NOMO-1 treated with DMSO at 0.1 percent for 48 hours (cell line): ENCODE data around the gene MYO1B.

Source experiments
- DNase-seq: peaks from one replicate; lab custom pipeline; 2025; ENCODE audit not compliant: unreplicated experiment; lab: John Stamatoyannopoulos, UW

The MYO1B gene

GRCh38 chr2:191296083-191297006 lies 51.1 kb downstream of the MYO1B start:
- no peak for DNase-seq

DNA sequence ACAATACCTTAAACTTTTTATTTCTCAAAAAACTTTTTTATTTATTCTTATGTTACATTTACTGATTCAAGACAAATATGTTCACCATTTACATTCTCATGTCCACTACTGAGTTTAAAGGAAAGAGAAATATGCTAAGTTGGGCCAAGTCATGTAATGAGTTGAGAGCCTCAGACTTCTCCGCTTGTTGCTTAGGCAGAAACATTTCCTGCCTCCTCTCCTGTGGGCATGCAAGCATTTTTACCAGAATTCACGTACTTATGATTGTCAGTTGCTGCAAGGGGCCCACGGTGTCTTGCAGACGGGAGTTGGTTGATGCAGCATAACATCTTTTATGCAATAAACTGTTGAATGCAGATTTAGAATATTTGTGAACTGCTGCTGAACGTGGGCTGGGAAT lies 51.8 kb downstream of the MYO1B start:
- DNase-seq, result no peak

DNA sequence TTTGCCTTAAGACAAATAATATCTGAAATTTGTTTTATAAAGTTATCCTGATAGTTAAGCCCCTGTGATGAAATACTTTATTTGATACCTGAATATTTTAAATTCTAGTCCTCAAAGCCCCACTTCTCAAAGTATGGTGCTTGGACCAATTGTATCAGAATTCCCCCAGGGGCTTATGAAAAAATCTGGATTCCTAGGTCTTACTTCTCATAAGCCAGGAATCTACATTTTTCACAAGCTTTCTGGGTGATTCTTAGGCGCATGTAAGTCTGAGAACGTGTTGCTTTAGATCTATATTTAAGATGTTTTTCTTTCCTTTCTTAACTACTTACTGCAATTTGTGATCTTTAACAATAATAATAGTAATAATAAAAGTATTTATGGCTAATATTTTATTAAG lies 53.1 kb downstream of the MYO1B start:
- no peak for DNase-seq

DNA sequence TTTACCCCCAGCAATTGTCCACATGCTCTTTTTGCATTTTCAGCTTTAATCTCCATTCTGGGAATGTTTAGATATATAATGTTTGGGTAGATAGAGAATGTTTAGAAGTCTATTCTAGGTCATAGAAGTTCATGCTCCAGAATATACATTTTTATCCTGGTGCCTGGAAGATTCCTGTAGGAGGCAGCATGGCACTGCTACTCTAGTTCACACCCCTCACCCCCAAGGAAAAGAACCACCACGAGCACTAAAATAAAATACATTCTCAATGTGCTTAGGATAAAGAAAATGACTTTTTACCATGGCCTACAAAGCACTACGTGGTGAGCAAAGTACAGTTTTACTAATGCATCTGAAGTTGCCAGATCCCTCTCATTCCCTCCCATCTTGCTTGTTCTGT lies 53.8 kb downstream of the MYO1B start:
- no peak for DNase-seq

GRCh38 chr2:191299866-191300265 lies 54.7 kb downstream of the MYO1B start:
- DNase-seq, result no peak

GRCh38 chr2:191301971-191302370 lies 56.8 kb downstream of the MYO1B start:
- DNase-seq, result no peak

GRCh38 chr2:191302459-191303139 lies 57.4 kb downstream of the MYO1B start:
- peak; percentile 12 for DNase-seq

DNA sequence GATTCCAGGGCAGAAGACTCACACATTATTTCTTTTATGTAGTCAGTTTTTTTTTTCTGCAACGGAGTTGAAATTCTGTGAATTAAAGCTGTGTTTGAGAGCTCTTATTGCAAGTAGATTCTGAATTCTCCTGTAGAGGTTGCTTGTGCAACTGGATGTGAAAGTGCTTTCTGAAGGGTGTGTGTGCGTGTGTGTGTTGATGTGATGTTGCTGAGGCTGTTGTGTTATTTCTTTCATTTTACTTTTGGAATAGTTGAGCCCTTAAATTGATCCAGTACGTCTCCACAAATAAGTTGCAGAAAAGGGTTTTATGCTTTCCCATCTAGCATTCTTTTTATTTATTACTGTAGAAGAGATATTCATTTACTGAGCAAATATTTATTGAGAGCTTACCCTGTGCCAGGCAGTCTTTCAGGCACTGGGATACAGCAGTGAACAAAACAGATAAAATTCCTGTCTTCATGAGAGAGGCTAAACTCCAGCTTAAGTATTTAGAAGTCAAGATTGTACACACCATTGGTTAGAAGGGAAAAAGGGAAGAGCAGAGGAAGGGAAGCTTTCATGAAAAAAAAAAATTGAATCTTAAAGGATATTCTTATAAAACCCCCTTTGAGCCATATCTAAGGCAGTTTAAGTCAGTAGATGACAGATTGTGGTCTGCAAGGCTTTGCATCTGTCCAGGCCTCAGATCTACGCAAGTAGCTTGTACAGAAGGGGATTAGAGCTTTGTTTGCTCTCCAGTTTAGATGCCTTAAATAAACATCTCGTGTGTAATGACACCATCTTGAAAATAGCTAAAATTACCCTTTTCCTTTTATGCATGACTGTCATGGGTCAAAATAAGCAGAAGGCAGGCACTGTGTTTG lies 58.2 kb downstream of the MYO1B start:
- no peak for DNase-seq

DNA sequence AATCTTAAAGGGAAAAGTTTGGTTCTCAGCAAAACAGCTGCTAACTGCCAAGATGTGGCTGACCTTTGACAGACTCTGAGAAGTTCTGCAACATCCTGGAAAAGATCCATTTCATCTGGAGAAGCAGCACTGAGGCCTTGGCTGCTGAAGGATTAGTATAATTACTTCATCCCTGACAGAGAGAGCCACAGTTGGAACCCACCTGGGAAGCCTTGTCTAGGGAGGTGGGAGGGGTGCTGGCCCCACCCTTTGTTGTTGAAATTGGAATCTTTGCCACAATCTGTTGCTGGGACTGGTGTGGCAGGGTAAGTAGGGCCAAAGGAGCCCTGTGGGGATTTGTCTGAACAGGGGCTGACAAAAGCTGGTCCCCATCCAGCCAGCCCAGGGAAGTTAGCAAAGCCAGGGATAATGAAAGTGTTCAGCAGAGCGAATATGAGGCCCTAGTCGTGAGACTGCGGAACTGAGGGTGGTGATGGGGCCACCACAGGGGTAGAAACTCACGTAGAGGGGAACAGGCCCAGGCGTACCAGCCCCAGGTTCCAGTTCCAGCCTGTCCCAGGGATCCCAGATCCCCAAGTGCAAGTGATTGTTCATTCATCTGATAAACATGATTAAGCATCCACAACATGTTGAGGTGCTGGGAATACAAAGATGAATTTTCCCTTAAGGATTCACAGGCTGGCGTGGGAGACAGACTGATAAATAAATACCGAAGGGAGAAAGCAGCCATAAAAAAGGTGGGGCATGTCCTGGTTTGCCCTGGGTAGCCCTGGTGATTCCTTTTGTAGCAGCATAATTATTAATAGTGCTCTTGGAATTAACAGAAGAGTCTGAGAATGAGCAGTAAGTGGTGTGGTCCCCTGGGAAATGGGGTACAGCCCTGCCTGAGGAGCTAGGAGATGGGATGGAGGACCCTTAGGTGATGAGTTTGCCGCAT lies 60.0 kb downstream of the MYO1B start:
- no peak for DNase-seq

- DNase-seq, result no peak
These were observed 62.8 kb downstream of the MYO1B start for GRCh38 chr2:191308026-191308425.

- DNase-seq, result no peak
These were observed 66.0 kb downstream of the MYO1B start for GRCh38 chr2:191311156-191311555.

GRCh38 chr2:191311627-191312026 lies 66.4 kb downstream of the MYO1B start:
- peak; percentile 21 for DNase-seq

- no peak for DNase-seq
These were observed 67.0 kb downstream of the MYO1B start for GRCh38 chr2:191312163-191312562.

- no peak for DNase-seq
These were observed 67.5 kb downstream of the MYO1B start for GRCh38 chr2:191312662-191313061.

- no peak for DNase-seq
These were observed 69.6 kb downstream of the MYO1B start for GRCh38 chr2:191314697-191315364.

DNA sequence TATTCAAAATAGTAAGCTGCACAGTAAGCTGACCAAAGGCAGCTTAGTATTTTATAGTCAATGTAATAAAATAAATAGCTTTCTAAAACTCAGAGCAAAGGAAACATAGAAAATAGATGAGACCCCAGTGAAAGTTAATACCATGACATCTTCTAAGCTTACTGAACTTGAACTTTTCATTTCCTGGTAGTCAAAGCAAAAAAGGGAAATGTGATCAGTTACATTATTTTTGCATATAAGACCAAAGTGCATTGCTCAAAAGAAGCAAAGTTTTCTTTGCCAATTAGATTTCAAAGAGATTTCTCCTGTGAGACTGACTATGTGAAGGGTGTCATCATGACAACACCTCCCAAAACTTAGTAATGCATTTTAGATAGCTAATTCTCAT lies 70.2 kb downstream of the MYO1B start:
- no peak for DNase-seq

DNA sequence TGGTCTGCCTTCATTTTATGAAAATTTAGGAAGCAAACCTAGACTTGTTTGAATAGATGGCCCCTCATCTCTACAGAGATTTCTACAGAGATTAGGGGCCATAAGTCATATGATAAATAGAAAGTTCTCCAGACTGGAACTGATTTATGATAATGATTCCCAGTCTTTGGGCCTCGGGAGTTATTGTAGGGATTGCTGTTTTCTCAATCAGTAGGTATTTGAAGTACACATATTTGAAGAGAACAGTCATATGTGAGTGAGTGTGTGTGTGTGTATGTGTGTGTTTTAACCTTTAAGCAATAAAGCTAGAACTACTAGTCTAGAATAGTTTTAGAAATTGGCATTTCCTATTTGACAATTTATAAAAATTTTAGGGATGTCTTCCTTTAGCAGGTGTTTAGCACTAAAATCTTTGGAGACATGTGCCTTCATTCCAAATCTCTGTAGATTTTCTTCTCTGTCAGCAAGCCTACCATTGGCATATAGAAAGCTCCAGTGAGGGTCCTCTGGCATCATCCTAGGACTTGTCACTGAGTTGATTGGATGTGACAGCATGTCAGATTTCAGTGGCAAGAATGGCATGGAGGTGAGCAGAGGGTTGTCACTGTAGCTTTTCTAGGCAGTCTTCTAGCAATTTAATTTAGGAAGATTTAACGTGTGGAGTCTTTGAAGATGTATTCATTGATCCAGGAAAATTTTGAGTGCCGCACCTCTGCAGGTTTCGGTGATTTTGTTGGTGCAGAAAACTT lies 71.2 kb downstream of the MYO1B start:
- DNase-seq, result no peak

DNA sequence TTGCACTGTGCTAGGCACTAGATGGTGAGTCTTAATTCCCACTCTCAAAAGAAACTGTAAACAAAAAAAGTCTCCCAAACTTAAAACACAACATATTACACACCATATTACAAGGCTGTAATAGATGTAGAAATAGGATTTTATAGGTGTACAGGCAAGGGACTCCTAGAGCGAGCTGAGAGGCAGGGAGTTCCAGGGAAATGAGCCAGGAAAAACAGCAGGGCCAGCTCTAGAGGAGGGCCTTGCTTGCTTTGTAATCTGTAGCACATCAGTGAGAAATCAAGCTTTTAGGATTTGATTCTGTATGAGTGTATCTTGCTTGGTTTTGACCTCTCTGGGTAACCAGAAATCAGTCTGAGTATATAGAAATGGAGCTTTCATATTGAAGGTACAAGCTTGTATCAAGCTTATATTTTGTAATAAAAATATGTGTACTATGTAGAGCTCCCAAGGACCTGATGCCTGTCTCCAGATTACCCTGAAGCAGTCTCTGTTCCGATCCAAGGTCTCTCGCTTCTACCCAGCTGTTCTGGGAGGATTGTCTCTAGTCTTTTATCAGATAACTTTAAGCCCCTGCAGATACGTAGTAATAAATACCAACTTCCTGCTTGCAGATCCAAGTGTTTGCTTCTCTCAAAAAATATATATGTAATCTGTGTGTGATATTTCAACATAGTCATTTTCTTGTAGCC lies 73.0 kb downstream of the MYO1B start:
- DNase-seq, result peak; percentile 40

- no peak for DNase-seq
These were observed 73.5 kb downstream of the MYO1B start for GRCh38 chr2:191318729-191319078.
